Kidney epithelial cell (primary cell): ENCODE measurements around the gene IRF2BP2. TPM values are rescaled to one million over a fixed set of nuclear protein-coding genes. Genes with fewer than 3 reads are reported as not detected.

Experiments used
- DNase-seq: peaks from one replicate; pipeline ENCODE4 v3.0.0-alpha.2; 2010; ENCODE audit warnings: low read depth
- H3K27me3 ChIP-seq: 2 replicates; pipeline ENCODE4 v1.6.0; 2011; ENCODE audit warnings: low read length; ENCODE audit not compliant: control insufficient read depth, insufficient read depth
- H3K36me3 ChIP-seq: 2 replicates; pipeline ENCODE4 v1.5.1; 2011; ENCODE audit warnings: low read length; ENCODE audit not compliant: control insufficient read depth, insufficient read depth
- H3K4me3 ChIP-seq: 2 replicates; pipeline ENCODE4 v1.5.1; 2011; ENCODE audit warnings: low read depth, mild to moderate bottlenecking, control low read depth, low read length
- total RNA-seq: library from RNA; depleted of rRNA; stranded (reverse); fragments of >200 nt; gene quantifications from 2 replicates; pipeline ENCODE4 v1.2.3, GENCODE V29; 2015
- TF ChIP-seq, protein P1 (sequence below): IDR thresholded peaks from 2 replicates; pipeline ENCODE4 v1.5.1; 2011; ENCODE audit warnings: mild to moderate bottlenecking, moderate library complexity, low read length, control low read depth, inconsistent platforms; ENCODE audit not compliant: insufficient read depth, poor library complexity, severe bottlenecking

IRF2BP2 gene
- total RNA-seq, 1 donor from 2014 or later: 85.5 TPM

DNA sequence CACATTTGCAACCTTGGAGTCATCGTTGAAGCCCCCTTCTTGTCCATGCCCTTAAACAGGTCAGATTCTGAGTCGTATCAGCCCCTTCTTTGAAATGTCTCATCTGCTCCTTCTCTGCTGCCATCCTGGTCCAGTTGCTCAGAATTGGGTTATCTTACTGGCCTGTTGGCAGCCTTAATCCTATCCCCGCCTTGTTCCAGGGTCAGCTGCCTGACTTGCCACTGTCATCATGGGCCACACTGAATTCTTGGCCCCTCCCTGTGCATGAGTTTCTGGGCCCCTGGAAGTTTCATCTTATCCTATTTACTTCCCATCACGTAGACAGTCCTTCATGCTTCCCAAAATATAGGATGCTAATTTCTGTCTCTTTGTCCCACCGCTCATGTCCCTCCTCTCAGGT, 23.7 kb downstream of the IRF2BP2 start:
- no peak for DNase-seq
- no peaks in the 10 kb centered on the region for H3K36me3 ChIP-seq
- TF ChIP-seq, protein P1, sequence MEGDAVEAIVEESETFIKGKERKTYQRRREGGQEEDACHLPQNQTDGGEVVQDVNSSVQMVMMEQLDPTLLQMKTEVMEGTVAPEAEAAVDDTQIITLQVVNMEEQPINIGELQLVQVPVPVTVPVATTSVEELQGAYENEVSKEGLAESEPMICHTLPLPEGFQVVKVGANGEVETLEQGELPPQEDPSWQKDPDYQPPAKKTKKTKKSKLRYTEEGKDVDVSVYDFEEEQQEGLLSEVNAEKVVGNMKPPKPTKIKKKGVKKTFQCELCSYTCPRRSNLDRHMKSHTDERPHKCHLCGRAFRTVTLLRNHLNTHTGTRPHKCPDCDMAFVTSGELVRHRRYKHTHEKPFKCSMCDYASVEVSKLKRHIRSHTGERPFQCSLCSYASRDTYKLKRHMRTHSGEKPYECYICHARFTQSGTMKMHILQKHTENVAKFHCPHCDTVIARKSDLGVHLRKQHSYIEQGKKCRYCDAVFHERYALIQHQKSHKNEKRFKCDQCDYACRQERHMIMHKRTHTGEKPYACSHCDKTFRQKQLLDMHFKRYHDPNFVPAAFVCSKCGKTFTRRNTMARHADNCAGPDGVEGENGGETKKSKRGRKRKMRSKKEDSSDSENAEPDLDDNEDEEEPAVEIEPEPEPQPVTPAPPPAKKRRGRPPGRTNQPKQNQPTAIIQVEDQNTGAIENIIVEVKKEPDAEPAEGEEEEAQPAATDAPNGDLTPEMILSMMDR: no peak

DNA sequence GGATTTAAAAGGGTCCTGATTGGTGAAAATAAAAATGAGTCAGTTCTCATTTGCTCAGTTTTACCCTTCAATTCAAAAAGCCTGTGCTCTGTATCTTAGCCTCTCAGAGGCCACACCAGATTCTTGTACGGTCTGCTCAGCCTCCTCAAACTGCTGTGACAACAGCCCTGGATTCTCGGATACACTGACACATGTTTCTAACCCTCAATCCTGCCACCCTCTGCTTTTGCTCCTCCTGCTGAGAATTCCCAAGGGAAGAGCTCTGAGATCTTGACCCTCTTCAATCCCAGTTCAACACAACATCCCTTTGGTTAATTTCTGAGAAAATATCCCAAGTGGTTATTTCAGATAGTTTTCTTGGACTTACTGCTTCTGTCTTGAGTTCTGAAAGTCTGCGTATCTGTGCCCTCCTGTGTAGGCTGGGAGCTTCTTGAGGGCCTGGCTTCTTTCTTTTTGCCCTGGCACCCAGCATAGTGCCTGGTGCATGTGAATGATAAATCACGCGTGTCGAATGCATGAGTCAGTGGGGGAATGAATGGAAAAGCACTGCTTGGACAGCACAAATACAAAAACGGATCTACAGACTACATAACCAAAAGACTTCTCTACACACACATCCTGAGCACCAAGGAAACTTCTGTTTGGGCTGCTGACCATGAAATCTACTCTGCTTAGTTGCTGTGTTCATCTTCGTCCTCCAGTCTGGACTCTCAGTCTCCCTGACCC, 24.5 kb downstream of the IRF2BP2 start:
- TF ChIP-seq, protein P1: no peak
- Histone ChIP-seq H3K4me3 (no peak overlapping the region), H3K27me3 (no peaks in the 10 kb centered on the region), H3K36me3 (no peaks in the 10 kb centered on the region)
- no peak for DNase-seq

More for the DNA sequence above, 23.7 kb downstream of the IRF2BP2 start:
- Histone ChIP-seq H3K27me3 (no peaks in the 10 kb centered on the region), H3K4me3 (no peak overlapping the region)

DNA sequence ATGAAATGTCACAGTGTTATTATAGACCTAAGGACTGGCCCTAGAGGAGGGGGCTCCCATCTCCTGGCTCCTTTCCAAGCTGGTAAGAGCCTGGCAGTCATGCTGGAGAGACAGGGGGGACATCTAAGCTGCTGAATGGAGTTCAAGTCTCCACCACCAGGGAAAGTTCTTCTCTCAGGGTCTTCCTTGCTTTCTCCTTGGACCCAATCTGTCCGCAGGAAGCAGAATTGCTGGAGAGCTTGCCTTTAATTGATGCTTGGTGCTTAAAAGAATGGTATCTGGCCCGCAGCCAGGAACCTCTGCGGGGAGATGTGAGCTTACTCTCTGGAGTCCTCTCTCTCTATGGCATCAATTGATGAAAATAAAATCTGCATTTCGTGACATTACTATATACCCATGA, 25.1 kb downstream of the IRF2BP2 start:
- DNase-seq: no peak
- H3K27me3 ChIP-seq: no peaks in the 10 kb centered on the region
- TF ChIP-seq, protein P1: no peak
- no peak overlapping the region for H3K4me3 ChIP-seq
- no peaks in the 10 kb centered on the region for H3K36me3 ChIP-seq

DNA sequence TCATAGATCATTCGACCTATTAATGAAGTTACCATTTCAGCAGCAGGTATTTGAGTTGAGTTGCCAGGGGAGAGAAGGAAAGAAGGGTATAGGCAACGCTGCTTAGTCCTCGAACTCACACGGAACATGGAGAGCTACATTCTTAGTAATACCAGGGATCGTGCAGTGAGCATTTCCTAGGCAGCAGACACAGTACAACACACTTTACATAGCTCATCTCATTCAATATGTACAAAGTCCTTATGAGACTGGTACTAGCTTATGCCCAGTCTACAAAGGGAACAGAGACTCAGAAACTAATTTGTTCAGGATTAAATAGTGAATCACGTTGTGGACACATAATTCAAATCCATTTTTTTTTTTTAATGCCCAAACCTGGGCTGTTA, 25.6 kb downstream of the IRF2BP2 start:
- no peak for DNase-seq
- TF ChIP-seq, protein P1: no peak
- no peak overlapping the region for H3K4me3 ChIP-seq
- H3K27me3 ChIP-seq: no peaks in the 10 kb centered on the region
- H3K36me3 ChIP-seq: no peaks in the 10 kb centered on the region

DNA sequence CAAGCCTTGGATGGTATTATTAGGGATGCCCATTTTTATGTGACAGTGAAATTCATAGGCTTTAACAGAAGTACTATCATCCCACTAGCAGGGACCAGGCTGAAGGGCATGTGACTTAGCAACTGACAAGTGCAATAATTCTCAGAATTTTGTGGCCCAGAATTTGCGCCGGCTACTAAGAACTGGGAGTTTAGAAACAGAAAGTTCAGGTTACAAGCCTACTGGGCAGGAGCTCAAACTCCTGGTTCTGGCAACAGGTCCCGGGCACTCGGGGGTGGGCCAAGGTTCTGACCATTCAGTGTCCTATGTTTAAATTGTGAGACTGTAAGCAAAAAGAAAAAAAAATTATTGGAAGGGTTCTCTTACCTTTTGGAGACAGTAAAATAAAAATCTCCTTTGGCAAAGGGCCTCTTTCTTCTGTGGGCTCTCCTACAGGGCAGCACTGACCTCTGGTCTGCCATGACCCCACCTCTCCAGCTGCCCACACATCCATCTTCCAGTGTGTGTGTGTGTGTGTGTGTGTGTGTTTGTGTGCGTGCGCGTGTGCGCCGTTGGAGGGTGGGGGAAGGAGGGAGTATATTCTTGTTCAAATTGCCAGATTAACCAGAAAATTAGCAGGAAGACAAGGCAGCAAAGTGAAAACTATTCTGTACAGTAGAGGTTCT, 26.1 kb downstream of the IRF2BP2 start:
- no peak for DNase-seq
- Histone ChIP-seq H3K4me3 (no peak overlapping the region), H3K27me3 (no peaks in the 10 kb centered on the region), H3K36me3 (no peaks in the 10 kb centered on the region)
- TF ChIP-seq, protein P1: no peak
